ENCODE data around the gene PRODH2.

DNA sequence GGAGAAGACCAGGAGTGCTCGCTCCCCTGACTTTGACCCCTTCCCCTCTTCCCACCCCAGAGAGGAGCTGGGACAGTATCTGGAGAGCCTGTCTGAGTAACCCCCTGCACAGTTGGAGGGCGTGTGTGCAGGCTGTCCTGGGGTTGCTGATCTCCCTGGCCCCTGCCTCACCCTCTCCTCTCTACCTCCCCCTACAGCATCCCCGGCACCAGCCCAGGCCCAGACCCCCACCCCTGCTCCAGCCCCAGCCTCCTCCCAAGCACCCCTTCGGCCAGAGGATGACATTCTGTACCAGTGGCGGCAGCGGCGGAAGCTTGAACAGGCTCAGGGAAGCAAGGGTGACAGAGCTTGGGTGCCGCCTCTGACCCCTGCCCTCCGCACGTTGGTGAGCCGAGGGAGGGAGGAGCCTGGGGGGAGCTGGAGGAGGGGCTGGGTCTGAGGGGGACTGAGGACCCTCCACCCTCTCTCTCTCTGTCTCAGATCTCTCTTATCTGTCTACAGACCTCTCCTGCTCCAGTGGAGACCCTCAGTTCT lies 46.0 kb downstream of the PRODH2 start:
- TF ChIP-seq POLR2AphosphoS5 (IDR thresholded peaks at IDR 0.05; ENCODE audit: low read depth, low read length) (no peak), TAF1 (IDR thresholded peaks at IDR 0.05; ENCODE audit: borderline replicate concordance, insufficient read depth, low read length) (no peak)
